NK-92 (cell line): ENCODE results near the gene JAG1.
"Not testable (repeated sequence)": the region's sequence is repeated elsewhere in the genome, so short reads cannot be mapped to it uniquely, and the experiment has no call there.

Experiments
- DNase-seq: peaks from one replicate; lab custom pipeline; 2025; ENCODE audit not compliant: unreplicated experiment; lab: John Stamatoyannopoulos, UW

JAG1 gene

DNA sequence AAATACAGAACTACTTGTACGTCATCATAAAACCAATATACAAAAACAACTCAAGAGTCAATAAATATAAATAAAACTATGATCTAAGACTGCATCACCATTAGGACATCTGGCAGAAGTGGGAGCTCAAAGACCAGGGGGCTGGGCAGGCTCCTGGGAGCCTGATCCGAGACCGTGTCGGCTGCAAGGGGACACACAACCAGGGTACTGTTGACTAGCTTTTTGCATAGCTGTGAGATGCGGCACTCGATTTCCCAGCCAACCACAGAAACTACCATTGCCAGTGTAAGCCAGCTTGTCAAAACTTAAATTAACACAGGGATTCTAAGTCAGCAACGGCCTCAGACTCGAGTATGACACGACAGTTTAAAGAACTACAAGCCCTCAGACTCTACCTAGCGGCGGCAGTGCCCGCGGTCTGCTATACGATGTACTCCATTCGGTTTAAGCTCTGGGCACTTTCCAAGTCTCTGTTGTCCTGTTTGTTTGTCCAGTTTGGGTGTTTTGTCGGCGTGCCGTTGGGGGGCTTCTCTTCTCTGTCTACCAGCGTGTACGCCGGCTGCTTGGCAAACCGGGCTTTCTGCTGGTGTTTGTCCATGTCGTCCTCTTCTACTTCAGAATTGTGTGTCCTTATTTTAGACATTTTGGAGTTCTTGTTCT lies 34.6 kb downstream of the JAG1 start:
- DNase-seq: no peak

DNA sequence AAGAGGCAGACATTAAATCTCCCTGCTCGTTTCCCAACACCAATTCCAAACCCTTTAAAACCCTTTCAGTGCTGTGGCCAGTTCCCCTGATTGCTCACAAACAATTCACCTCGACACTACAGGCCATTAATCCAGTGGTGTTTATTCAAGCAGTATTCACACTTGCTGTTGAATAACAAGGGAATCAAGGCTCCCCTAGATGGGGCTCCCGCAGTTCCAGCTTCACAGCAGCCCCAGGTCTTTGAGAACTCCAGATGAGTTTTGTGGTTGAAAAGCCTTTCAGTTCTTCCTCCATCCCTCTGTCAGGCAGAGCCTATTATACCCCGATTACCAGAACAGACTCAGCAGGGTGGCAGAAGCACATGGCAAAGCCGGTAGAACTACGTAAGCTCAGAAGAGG lies 36.2 kb downstream of the JAG1 start:
- no peak for DNase-seq

DNA sequence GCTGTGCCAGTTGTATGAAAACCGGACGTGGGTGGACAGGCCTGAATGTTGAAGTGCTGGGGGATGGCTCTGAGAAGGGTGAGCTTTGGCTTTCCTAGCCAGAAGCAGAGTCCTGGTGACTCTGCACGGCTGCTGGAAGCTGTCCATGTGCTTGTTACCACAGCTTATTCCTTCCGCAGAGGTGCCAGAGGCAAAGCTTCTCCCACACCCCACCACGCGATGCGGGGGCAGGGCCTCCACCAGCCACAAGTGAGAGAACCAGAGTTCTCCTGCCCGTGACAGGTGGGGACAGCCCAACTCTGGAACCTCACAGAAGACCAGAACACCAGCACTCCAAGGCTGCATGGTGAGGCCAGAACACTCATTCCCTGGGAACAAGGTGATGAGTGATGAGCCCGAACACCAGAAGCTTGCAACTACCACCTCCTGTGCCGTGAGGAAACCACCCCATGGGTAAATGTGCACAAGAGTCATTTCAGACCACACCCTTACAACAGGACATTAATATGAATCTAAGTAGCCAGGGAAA lies 36.7 kb downstream of the JAG1 start:
- DNase-seq: no peak

DNA sequence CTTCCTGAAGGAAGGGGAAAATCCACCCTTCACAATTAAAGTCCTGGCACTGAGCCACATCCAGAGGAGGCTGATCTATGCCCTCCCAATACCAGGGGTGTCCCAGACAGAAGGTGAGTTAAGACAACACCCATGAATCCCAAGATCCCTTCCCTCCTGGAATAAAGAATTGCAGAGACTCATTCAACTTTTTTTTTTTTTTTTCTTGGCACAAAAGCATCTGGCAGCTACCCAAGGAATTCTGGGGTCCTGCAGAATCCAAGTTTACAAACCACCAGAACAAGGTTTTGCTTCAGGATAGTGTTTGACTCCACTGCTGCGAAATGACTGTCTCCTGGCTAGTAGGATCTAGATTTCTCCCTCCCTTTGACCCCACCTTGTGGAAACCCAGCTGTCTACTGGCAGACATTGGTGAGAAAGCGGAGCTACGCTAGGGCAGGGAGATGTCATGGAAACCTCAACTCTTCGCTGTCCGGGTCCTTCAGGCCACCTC lies 37.4 kb downstream of the JAG1 start:
- DNase-seq: no peak

DNA sequence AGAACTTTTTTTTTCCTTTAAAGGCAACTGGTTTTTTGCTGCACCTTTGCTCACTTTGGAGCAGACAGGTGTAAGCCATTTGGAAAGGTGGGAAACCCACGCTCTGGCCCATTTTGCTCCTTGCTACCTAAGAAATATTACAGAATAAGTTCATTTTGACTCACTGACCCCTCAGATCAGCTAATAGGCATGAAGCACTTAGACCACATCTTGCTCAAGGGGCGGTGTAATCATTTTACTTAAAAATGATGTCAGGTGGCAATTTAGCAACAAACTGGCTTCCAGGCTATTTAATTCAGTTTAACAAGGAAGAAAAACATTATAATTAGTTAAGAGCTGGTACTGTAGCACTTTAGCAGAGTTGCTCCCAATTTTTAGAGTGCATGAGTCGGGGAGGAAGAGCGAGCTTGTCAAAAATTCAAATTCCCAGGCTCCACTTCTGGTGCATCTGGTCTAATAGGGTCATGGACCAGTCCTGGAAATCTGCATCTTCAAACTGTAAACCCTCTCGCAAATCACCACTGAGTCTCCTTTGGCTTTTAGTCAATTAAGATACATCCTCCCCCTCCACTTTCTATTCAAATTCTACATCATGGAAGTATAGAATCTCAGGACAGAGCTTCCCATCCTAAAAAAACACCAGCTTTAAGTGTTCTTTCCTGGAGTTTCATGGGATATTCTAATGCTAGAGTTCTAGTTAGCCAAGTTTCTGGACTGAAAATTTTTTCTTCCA lies 38.2 kb downstream of the JAG1 start:
- DNase-seq: no peak

DNA sequence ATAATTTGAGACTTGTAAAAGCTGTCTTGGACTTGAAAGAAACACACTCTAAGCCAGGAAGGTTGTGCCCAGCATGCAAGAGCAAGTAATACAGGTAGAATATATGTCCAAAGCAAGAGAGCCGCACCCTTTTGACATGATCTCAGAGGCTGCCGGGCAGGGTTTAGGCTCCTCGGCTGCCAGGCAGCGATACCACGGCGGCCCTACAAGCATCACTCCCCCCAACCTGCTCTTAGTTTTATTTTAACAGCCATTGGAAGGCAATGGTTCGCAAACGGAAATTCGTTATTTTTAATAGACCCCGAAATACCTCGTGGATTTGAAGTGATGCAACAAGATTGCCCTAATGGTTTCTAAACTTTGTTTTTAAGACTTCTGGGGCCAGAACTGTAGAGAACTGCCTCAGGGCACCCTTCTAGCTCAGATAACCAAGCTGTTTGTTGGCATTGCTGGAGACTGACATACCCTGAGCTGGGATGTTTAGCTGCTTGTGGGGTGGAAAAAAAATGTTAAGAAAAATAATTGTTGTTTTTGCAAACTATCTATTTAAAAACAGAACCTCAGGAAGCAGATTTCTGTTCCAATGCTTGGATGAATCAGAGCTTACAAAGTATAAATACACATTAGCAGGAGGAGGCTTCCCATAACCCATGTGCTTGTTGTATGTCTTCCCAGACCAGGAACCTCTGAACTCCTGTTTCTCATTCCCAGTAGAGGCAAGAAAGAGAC lies 39.0 kb downstream of the JAG1 start:
- no peak for DNase-seq

DNA sequence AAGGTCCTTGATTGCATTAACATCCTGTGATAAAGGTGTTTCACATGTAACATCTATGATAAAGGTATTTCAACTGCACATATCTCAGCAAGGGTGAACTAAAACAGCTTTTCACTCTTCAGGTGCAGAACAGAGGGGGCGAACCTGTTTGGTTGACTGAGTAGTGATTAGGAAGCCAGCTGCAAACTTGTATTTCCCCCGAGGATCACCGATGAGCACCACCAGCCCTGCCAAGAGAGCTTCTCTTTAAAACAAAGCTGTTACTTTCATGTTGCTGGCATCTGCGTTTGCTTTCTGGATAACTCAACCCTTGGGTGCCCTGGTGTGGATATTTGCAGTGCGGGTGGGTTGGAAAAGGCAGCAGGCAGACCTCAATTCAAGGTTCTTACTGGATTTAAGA lies 39.6 kb downstream of the JAG1 start:
- no peak for DNase-seq

DNA sequence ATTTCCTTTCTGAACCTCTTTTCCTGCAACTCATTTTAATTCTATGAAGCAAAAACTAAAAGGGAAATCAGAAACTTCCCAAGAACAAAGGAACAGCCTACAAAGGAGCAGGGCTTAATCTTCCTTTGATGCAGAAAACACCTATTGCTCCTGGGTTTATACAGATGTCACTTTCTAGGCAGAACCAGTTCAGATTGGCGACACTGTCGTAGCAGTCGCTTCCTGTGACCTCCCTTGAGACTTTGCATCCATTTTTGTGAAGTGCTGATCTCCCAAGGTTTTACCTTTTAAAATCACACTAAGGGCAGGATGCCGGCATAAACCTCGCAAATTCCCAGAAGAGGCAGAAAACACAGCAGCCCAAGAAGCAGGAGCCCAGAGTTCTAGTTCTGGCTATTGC lies 40.1 kb downstream of the JAG1 start:
- no peak for DNase-seq

DNA sequence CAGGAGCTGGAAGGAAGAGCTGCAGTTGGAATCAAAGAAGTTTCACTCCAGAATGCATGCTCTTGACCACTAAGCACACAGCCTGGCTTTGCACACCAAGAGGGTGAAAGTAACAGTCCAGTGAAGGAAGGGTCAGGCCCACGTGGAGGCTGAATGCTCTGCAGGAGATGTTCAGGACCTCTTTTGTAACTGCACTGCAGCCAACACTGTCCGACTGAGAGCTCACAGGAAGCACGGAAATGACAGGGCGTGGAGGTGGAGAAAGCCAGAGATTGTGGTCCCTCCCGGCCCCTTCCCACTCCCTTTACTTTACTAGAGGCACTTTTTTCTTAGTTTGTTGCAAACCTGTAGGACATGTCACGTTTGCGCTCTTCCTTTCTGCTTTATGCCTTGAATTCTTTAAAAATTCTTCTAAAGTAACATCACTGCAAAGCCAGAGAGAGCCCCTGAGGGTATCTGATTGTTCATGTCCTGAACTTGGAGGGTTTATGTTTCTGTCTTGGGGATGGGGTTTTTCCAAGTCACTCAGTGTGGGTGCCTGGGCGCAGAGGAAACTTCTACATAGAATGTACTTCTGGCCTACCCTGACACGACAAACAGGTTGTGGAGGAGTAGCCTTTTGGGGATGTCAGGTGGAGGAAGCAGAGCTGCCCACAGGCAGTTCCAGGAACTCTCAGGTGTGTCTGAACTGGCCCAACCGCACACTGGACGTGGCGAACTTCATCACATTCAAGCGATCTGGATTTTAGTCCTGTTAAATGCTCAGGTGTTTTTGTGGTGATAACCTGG lies 40.9 kb downstream of the JAG1 start:
- no peak for DNase-seq

DNA sequence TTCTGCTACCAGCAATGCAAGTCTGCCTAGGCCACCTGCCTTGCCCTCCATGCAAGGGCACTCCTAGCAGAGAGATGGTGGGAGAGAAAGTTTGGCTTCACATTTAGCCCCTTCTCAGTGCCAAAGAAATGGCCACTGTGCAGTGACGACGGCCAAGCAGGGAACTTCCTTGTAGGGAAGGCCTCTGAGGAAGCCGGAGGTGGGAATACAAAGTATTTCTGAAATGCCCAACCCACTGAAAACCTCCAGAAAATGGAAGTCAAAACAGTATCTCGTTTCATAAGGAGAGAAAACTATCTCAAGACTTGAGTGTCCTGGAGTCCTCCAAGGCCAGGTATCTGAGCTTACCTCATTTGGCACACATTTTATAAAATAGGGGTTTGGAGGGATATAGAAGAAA lies 42.7 kb downstream of the JAG1 start:
- no peak for DNase-seq

DNA sequence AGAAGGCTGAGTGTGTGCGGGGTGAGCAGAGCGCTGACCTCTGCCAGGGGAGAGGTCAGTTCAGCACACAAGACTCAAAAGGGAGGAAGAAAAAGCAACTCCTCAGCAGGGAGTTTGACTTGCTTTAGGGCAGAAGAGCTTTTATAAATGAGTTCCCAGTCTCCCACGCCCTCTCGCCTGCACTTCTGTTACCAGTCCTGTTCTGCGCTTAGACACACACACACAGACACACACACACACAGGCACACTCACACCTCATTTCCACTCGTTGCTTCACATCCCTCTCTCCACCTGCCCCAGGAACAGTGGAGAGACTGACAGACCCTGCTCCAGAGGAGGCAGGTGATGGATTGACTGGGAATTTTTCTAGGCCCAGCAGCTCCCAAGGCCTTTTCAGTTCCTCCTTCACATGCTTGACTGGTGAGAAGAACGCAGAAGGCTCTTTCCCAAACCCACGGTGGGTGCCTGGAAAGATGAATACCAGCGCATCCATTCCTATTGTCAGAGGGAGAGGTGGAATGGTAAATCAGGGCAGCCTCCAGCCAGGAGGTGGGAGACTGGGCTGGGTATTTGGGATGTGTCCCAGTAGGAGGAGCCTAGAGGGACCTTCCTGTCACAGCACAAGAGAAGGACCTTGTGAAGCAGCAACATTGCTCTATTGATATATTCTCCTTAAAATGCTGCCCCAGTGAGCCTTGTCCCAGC lies 43.7 kb downstream of the JAG1 start:
- DNase-seq: no peak

DNA sequence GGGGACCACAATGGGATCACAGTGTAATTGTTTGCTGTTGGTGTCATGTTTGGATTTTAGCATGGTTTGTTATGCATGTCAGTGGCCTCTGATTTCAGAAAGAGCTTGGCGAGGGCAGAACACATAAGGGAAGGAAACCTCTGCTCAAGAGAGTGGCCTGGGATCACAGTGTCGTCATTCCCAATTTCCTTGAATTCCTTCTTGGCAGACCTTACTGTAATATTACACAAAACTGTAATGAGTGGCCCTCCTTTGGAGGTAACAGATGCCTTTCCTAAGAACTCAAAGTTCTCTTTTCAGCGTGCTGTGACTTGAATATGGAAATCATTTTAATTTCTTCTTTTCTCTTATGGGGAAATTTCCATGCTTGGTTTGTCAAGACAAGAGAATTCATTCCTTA lies 46.9 kb downstream of the JAG1 start:
- no peak for DNase-seq

DNA sequence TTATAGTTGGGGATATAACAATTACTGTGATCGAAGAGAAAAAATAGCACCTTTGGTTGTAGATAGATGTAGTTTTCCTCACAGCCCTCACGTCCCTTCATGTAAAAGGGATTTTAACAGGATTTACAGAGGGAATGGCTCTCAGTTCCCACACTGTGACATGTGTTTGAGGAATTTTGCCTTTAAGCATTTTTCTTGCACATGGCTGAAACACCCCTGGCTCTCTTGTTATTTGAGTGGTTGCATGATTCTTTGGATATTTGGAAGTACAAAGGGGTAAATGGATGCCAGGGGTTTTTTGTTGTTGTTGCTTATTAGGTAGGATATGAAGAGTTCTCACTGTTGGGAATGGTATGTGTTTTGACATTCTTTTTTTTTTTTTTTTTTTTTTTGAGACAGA lies 48.2 kb downstream of the JAG1 start:
- no peak for DNase-seq

DNA sequence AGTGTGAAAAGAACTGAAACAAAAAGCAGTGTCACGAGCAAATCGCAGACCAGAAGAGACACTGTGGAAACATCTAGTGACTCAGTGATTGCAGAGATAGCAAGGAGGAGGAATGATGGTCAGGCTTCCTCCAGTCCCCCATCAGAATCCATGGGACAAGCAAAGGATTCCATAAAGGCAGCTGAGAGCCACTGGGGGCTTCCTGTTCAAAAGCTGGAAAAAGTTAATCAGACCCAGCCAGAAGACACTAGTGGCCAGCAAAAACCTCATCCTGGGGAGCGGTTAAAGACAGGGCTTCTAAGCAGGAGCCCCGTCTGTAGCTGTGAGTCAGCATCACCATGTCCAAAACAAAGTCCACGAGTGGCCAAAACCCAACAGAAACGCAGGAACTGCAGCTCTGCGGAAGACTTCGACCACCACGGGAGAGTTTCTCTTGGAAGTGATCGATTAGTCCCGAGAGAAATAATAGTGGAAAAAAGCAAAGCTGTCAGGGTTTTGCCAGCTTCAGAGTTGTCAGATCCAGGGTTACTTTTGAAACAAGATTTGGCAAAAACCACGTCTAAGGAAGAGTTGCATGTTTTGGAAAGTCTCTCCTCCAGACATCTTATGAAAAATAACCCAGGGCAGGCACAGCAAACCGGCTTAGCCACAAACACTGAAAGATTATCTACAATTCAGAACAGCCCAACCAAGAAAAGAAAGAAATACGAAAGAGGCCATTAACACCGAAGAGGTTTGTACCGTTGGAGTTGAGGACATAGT lies 51.0 kb downstream of the JAG1 start:
- no peak for DNase-seq

DNA sequence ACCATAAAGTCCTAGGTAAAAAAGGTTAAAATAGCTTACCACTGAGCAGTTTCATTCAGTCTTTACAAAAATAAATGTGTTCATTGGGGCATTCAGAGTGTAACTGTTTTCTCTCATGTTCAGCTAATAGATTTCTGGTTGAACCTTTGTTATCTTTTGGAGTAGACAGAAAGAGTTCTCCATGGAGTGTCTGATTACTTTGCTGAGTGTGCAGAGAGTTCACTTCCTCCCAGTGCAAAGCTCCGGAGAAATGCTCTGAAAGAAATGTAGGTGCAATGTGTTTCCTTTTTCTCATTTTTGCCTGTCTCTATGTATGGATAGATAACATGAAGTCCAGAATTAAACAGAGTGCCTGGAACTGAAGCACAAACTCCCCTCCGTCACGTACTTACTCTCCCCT lies 52.6 kb downstream of the JAG1 start:
- no peak for DNase-seq

DNA sequence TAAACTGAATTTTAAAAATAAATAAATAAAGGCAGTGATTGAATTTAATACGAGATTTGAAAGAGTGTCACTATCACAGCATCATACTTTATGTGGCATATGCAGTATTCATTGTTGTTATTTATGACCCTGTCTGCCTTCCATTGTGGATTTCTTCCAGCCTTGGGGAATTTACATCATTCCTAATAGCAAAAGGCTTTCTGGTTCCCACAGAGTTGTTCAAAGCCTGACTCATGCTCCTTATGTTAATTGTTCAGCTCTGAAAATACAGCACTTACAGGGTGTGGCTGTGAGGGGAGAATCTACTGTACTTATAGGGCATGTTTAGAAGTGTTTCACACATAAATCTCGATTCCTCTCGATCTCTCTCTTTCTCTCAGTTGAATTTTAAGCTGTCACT lies 54.4 kb downstream of the JAG1 start:
- DNase-seq: no peak

DNA sequence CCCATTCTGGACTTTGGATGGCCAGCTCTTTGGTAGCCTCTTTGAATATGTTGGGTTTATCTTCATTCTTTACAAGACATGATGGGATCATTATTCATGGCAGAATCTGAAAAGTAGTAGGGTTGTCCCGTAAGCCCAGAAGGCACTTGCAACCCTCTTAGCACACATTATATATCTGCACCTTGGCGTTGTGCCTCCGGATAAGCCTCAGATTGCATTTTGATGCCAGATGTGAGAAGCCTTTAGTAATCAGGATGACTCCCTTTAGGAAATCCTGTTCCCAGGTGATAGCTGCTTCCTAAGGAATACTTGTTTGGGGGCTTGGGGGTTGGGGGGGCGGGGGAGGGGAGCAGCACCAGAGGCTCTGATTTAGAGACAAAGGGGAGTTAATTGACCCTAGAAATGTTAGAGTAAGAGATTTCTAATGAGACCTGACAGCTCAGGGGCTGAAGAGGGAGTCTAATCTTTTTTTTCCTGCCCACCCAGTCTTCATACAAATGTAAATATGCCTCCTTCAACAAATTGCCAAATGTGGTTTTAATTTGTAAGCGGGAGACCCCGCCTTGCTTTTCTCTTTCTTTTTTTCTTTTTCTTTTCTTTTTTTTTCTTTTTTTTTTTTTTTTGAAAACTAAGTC lies 55.1 kb downstream of the JAG1 start:
- DNase-seq: no peak

DNA sequence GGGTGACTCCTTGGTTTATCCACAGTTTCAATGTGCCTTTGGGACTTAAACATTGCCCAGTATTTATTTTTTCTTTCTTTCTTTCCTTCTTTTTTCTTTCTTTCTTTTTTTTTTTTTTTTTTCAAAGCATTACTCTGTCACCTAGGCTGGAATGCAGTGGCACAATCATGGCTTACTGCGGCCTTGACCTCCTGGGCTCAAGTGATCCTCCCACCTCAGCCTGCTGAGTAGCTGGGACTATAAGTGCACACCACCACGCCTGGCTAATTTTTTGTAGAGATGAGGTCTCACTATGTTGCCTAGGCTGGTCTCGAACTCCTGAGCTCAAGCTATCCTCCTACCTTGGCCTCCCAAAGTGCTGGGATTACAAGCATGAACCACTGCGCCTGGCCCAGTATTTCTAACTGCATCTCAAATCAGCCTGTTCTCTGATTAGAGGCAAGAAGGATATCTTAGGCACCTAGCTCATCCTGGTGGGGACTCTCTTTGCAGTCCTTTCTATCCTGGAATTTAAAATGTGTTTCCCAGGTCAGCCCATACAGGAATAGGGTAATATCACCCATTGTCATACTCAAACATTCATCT lies 56.2 kb downstream of the JAG1 start:
- not testable (repeated sequence) for DNase-seq

DNA sequence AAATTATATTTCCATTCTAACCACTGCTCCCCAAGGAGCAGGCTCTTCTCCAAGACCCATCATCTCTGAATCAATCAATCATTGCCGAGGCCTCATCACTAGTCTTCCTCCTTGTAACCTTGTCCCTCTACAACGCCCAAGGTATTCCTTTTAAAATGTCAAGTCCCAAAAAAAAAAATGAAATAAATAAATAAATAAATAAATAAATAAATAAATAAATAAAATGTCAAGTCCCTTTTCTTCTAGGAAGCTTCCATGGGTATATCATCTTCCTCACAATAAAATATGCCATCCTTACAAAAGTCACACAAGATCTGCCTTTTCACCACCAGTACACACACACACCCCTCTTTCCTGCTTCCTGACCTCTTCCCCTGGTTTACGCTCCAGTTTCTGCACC lies 57.6 kb downstream of the JAG1 start:
- DNase-seq: no peak
